ENCODE results near the gene RNF217.
"Not testable (repeated sequence)": the region's sequence is repeated elsewhere in the genome, so short reads cannot be mapped to it uniquely, and the experiment has no call there.

RNF217 gene, protein sequence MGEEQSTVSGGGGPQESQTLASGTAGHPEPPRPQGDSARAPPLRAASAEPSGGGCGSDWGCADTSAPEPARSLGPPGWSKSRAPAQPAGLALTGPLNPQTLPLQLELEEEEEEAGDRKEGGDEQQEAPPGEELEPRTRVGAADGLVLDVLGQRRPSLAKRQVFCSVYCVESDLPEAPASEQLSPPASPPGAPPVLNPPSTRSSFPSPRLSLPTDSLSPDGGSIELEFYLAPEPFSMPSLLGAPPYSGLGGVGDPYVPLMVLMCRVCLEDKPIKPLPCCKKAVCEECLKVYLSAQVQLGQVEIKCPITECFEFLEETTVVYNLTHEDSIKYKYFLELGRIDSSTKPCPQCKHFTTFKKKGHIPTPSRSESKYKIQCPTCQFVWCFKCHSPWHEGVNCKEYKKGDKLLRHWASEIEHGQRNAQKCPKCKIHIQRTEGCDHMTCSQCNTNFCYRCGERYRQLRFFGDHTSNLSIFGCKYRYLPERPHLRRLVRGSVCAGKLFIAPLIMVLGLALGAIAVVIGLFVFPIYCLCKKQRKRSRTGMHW

GRCh38 chr6:124961777-124962638, at the start of gene RNF217:
RNF217 (plus strand) TSS chr6:124962437; CDS start chr6:124962545, 108 bp downstream.
- DNase-seq (ENCODE audit: low spot score) = peak; percentile 70

- DNase-seq (ENCODE audit: low spot score) = no peak
Measured at GRCh38 chr6:124913056-124913455, 49.2 kb upstream of the RNF217 start.

DNA sequence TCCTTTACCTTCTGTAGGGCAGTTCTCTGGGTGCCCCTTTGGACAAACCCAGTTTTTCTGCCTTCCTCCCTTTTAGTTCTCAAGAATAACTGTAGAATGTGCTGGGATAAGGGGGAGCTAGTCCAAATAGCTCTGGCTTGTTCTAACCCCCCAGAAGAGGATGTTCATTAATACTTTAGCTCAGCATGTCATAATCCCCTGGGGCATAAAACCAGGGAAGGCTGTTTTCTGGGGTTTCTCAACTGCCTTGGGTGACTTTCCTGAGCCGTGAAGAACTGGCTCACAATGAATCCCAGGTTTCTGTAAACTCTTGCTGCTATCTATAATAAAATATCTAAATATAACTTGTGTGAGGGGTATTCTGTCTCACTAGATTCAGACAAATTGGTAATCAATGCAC, 44.5 kb upstream of the RNF217 start:
- DNase-seq (ENCODE audit: low spot score) = no peak

GRCh38 chr6:124919703-124920102, 42.5 kb upstream of the RNF217 start:
- not testable (repeated sequence) for DNase-seq (ENCODE audit: low spot score)

DNA sequence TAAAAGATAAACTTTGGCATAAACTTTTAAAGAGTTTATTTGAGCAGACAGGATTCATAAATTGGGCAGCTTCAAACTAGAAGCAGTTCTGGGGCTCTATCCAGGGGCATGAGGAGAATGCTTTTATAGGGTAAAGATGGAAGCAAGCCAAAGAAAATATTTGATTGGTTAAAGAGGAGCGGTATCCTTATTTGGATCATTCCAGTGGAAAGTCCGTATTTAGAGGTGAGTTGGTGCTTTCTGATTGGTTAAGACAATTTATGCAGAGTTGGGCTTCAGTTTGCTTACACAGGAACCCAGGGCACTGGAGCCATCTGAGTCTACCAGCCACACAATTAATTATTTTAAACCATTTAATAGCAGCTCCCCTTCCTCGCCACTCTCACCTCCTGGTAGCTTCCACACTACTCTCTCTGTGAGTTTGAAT, 37.9 kb upstream of the RNF217 start:
- DNase-seq (ENCODE audit: low spot score) = no peak

DNA sequence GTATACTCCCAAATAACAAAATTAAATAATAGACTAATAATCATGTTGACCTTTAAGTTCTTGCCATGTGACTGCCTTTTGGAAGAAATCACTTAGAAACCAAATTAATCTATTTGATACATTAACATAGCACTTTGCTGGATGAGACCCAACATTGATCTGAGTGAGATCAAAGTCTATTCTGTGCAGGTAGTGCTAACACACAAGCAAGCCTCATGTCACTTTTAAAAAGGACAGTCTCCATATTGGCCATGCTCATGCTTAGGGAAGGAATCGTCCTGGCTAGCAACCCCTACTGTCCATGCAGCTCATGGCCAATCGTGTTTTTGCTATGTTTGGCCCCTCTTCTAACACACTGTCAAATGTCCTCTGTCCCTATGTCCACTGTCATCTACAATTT, 35.8 kb upstream of the RNF217 start:
- no peak for DNase-seq (ENCODE audit: low spot score)

GRCh38 chr6:124927806-124928205, 34.4 kb upstream of the RNF217 start:
- no peak for DNase-seq (ENCODE audit: low spot score)

DNA sequence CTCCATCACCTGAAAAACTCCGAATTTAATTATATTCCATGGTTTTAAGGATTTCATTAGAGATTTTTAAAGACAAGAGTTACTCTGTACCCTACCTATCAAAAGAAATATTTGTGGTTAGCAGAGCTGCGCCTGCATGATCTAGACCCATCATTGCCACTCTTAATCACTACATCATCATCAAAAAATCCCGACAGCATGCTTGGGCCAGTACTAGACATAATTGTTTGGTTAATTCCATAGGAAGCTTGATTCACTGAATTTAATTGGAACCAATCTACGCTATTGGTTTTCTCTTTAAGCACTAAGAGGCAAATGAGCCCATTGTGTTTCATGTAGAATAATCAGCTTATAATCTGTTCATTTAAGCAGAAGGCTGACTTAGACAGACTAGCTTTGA, 33.4 kb upstream of the RNF217 start:
- no peak for DNase-seq (ENCODE audit: low spot score)

DNA sequence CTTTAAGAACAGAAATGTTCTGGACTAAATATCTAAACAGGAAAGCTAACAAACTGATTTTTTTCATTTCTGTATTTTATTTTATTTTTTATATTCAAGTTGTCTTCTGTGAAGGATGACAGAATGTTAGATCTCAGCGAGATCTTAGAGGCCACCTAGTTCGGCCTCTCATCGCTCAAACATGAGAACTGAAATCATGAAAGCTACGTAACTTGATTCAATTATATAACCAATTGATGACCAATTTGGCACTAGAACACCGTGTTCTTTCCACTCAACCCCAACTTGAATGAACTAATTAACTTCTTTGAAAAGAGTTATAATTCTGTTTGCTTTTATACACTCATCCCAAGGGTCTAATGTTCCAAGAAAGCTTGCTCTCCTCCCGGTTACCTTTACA, 24.6 kb upstream of the RNF217 start:
- no peak for DNase-seq (ENCODE audit: low spot score)

DNA sequence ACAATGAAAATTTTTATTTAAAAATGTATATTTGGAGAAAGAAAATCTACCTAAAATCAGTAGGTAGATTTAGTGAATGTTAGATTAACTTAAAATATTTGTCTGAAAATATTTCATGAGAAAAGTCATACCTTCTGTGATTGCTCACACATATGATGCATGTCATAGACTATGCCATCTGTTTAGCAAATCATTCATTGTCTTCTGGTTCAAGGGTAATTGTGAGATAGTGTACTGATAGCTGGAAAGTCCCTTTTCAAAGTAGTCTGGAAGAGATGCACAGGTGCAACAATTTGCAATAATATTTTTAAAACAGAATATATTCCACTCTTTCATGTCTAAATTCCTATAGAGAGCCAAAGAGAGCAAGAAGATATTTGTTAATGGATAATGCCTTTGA, 21.0 kb upstream of the RNF217 start:
- DNase-seq (ENCODE audit: low spot score) = no peak

- no peak for DNase-seq (ENCODE audit: low spot score)
Measured at GRCh38 chr6:124943658-124944057, 18.6 kb upstream of the RNF217 start.

DNA sequence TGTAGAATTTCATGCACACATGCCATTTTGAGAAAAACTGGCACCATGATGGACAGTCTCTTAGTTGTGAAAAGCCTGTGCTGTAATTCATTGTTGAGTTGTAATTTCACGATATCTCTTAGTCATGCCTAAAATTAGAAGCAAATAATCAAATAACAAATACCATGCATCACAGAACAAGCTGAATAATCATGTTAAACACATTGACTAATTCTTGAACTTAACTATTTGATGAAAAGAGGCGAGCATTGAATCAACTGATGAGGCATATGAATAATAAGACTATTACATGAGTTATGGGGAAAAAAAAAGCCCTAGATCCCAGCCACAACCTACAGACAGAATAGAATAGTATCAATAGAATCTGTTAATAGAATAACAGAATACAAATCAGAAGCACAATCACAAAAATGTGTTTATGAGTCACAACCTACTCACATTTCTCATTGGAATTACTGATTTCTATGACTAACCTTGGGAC, 14.2 kb upstream of the RNF217 start:
- no peak for DNase-seq (ENCODE audit: low spot score)

GRCh38 chr6:124949706-124950105, 12.5 kb upstream of the RNF217 start:
- DNase-seq (ENCODE audit: low spot score) = no peak

- DNase-seq (ENCODE audit: low spot score) = no peak
Measured at GRCh38 chr6:124953808-124954207, 8.4 kb upstream of the RNF217 start.

DNA sequence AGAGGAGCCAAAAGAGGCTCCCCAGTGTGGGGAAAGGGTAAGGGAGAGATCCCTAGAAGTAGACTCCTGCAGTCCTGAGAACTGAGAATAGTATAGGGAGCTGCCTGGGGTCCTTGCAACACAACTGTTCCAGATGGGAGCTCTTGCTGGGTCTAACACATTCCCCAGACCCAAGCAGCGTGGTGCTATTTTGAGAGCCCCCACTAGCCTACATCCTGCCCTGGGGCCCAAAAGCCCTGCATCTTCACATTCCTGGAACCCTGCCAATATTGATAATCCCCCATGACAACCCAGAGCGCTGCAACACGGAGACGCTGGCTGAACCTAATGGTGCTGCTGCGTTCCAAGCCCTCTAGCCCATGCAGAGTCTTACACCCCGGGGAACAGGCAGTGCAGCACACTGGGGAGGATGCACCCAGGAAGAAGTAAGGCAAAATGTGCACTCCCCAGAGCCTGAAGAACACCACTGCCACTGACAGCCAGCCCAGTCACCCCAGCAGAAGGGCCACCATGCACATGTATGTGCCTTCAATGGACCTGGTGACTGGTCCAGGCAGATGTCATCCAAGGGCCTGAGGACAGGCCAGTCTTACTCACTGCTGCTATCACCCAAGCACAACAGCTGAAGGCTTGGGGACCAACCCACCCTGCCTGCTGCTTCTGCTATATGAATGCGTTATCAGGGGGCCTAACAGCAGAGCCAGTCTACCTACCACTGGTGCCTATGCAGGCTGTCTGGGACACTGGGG, 7.0 kb upstream of the RNF217 start:
- DNase-seq (ENCODE audit: low spot score) = no peak

DNA sequence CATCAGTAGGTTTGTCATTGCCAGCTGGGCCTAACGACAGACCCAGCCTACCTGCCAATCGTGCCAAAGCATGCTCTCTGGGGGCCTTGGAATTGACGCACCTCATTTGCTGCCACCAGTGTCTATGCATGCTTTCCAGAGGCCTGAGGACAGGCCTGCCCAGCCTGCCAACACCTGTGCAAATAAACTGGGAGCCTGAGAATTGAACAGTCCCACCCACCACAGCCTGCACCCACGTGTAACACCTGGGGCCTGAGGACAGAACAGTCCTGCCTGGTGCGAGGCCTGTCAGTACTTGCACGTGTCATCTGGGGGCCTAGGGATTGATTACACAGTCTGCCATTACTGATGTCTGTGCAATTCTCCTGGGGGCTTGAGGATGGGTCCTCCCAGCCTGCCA, 6.2 kb upstream of the RNF217 start:
- DNase-seq (ENCODE audit: low spot score) = no peak

DNA sequence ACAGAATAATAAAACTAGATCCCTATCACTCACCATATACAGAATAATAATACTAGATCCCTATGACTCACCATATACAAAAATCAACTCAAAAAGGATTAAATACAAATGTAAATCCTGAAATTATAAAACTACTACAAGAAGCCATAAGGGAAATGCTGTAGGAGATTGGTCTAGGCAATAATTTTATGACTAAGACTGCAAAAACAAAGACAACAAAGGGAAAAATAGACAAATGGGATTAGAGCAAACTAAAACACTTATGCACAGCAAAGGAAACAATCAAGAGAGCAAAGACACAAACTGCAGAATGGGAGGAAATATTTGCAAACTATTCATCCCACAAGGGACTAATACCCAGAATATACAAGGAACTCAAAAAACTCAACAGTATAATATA, 4.1 kb upstream of the RNF217 start:
- DNase-seq (ENCODE audit: low spot score) = no peak

DNA sequence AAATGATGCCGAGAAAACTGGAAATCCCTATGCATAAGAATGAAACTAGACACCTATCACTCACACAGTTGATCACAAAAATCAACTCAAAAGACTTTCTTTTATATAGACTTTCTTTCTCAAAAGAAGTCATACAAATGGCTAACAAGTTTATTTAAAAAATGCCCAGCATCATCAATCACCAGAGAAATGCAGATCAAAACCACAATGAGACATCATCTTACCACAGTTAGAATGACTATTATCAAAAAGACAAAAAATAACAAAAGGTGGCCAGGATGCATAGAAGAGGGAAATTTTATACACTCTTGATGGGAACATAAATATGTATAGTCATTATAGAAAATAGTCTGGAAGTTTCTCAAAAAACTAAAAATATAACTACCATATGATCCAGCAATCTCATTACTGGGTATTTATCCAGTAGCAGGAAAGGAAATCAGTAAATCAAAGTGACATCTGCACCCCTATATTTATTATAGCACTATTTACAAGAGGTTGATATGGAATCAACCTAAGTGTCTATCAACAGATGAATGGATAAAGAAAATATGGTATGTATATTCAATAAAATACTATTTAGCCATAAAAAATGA, 3.4 kb upstream of the RNF217 start:
- DNase-seq (ENCODE audit: low spot score) = no peak

DNA sequence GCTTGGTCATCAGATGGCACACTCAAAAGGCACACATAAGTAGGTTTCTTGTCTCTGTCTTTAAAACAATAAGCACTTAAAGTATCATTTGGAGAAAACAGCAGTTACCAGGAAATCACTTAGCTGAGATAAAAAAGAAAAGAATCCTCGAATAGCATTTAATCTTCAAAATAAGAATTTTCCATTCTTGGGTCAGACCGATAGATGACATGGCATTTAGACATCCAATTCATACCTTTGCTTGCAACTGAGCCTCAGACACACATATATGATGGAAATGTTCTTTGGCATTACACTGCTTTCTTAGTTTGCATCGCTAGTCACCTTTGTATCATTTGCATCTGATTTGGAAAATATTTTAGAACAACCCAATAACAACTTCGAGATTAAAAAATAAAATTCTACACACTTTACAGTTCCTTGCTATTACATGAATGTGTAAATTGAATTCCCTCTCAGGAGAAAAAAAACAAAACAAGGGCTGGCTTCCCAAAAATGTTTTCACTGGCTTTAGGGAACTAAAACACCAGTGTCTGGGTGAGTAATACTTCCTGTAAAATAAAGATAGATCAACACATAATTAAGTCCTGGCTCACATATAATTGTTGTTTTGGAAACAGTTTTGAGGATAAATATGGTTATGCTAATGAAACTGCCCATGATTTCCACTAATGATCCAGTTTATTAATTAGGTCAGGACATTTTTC, 1.3 kb upstream of the RNF217 start:
- DNase-seq (ENCODE audit: low spot score) = no peak

DNA sequence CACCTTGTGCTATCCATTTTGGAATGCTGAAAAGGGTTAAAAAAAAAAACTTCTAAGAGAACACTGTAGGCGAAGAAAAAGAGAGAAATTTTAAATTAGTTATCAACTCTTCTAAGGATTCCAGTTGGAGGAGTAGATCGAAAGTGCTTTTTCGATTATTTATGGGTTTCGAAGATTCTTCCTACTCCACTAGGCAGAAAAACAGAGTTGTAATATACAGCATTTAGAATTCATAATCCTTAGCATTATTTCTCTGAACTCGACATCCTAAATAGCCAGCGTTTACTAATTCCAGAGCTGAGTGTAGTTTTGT, 817 bp upstream of the RNF217 start:
- no peak for DNase-seq (ENCODE audit: low spot score)

Data from cerebellar cortex (tissue), 1 donor.